ENCODE measurements around the gene INF2. TPM values are rescaled to one million over a fixed set of nuclear protein-coding genes. Genes with fewer than 3 reads are reported as not detected.

Gene INF2
- total RNA-seq, 3 donors from 2014 or later: 31.0 to 70.9 (median 51.5) TPM

DNA sequence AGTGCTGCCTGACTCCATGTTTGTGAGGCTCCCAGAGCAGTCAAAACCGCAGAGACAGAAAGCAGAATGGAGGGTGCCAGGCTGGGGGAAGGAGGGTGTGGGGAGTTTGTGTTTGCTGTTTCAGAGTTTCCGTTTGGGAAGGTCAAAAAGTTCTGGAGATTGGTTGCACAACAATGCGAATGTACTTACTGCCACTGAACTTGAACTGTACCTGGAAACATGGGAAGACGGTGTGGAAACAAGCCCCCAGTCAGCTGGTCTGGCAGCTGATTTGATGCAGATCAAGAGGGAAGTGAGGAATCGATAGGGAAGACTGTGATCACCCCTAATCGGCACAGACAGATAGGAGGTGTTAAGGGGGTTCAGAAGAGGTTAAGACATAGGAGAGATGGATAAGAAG lies 35.3 kb upstream of the INF2 start:
- Histone ChIP-seq H3K4me1 (no peaks in the 10 kb centered on the region), H3K27me3 (no peaks in the 10 kb centered on the region), H3K9me3 (no peaks in the 10 kb centered on the region), H3K4me3 (no peak overlapping the region), H3K27ac (no peak overlapping the region), H3K36me3 (no peaks in the 10 kb centered on the region)
- no peak for TF ChIP-seq POLR2A (IDR thresholded peaks at IDR 0.05)
- no peak for TF ChIP-seq POLR2AphosphoS5 (IDR thresholded peaks at IDR 0.05)
- TF ChIP-seq, protein P1, sequence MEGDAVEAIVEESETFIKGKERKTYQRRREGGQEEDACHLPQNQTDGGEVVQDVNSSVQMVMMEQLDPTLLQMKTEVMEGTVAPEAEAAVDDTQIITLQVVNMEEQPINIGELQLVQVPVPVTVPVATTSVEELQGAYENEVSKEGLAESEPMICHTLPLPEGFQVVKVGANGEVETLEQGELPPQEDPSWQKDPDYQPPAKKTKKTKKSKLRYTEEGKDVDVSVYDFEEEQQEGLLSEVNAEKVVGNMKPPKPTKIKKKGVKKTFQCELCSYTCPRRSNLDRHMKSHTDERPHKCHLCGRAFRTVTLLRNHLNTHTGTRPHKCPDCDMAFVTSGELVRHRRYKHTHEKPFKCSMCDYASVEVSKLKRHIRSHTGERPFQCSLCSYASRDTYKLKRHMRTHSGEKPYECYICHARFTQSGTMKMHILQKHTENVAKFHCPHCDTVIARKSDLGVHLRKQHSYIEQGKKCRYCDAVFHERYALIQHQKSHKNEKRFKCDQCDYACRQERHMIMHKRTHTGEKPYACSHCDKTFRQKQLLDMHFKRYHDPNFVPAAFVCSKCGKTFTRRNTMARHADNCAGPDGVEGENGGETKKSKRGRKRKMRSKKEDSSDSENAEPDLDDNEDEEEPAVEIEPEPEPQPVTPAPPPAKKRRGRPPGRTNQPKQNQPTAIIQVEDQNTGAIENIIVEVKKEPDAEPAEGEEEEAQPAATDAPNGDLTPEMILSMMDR (IDR thresholded peaks at IDR 0.05): no peak
- intact Hi-C loops (cut with DNase I; ENCODE audit: low total_unique reads): loop anchor here (10.0 kb wide), 1 partner anchor 51 kb away; no protein-coding TSS in a partner anchor
- no peak for DNase-seq (ENCODE audit: low spot score in 2 of 2)

DNA sequence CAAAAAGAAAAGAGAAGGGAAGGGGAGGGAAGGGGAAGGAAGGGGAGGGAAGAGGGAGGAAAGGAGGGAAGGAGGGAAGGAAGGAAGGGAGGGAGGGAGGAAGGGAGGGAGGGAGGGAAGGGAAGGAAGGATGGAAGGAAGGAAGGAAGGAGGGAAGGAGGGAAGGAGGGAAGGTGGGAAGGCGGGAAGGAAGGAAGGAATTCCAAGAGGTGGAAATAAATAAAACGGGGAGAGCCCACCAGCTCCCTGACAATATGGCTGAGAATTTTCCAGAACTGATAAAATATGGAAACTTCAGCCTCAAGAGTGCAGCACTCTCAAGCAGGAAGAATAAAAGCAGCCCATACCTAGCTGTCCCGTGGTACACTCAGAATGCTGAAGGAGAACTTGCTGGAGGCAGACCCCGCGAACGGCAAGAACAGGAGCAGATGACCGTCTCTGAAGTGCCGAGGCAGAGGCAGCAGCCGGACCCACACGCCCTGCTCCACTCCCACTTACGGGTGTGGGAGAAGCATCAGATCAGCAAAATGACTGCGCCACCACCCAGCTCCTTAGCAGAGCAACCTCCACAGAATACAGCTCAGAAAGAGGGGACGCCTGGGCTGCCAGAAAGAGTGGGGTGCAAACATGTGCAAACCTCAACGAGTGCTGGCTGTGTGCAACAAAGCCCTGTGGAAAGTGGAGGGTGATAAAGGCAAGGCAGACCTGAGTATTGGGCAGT lies 34.1 kb upstream of the INF2 start:
- Histone ChIP-seq H3K4me3 (no peak overlapping the region), H3K36me3 (no peaks in the 10 kb centered on the region), H3K9me3 (no peaks in the 10 kb centered on the region), H3K27ac (no peak overlapping the region), H3K27me3 (no peaks in the 10 kb centered on the region), H3K4me1 (no peaks in the 10 kb centered on the region)
- intact Hi-C loops (cut with DNase I; ENCODE audit: low total_unique reads): loop anchor here (10.0 kb wide), 1 partner anchor 50 kb away; no protein-coding TSS in a partner anchor
- TF ChIP-seq, protein P1 (IDR thresholded peaks at IDR 0.05): no peak
- no peak for TF ChIP-seq POLR2A (IDR thresholded peaks at IDR 0.05)
- no peak for TF ChIP-seq POLR2AphosphoS5 (IDR thresholded peaks at IDR 0.05)
- no peak for DNase-seq (ENCODE audit: low spot score in 2 of 2)

DNA sequence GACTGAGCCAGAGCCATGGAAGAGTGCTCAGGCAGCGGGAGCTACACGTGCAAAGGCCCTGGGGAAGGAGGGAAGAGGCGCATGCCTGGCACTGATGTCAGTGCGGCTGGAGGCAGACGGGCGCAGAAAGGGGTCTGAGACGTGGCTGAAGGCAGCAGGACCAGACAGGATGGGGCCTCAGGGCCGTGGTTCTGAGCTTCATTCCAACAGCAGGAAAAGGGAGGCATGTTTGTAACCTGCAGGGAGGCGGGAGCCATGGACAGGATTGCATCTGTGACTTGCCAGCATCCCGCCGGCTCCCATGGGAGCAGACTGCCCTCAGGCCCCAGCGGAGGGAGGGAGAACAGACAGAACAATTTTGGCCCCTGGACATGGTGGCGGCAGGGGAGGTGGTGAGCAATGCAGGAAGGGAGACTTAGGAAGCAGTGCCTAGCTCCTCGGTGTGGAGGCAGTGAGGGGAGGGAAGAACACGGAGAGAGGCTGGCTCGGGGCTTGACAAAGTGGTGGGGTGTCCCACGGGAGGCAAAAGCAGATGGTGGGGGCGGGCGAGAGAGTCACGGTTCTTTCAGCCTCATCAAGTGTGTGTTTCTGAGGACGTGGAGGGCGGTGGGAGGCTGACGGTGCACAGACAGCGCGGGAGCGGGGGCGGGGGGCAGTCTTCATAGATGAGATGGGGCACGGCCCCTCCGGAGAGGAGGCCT lies 33.3 kb upstream of the INF2 start:
- no peaks in the 10 kb centered on the region for H3K9me3 ChIP-seq
- DNase-seq (ENCODE audit: low spot score in 2 of 2): no peak
- intact Hi-C loops (cut with DNase I; ENCODE audit: low total_unique reads): loop anchor here (10.0 kb wide), 1 partner anchor 49 kb away; no protein-coding TSS in a partner anchor

DNA sequence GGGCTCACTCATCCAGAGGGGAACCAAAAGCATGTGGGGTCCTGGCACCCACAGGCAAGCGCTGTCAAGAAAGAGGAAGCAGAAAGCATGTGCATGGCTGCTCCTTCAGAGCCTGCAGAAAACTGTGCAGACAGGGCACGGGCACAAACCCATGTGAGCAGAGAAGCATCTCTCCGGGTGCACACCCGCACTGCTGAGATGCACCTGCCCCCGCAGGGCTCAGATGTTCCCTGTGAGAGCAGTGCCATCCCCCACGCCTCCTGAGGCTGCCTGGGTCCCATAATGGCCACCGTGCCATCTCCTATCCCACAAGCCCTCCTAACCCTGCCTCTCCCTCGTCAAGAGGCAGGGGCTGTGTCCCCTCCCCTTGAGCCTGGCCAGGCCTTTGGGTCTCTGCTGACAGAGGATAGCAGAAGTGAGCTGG lies 32.3 kb upstream of the INF2 start:
- H3K4me3 ChIP-seq: no peak overlapping the region
- H3K27ac ChIP-seq: no peak overlapping the region
- no peaks in the 10 kb centered on the region for H3K9me3 ChIP-seq
- H3K4me1 ChIP-seq: no peaks in the 10 kb centered on the region
- intact Hi-C loops (cut with DNase I; ENCODE audit: low total_unique reads): loop anchor here (10.0 kb wide), 1 partner anchor 48 kb away; no protein-coding TSS in a partner anchor
- H3K36me3 ChIP-seq: no peaks in the 10 kb centered on the region
- no peak for DNase-seq (ENCODE audit: low spot score in 2 of 2)
- TF ChIP-seq POLR2A (IDR thresholded peaks at IDR 0.05) (no peak), POLR2AphosphoS5 (IDR thresholded peaks at IDR 0.05) (no peak)
- TF ChIP-seq, protein P1 (IDR thresholded peaks at IDR 0.05): no peak
- no peaks in the 10 kb centered on the region for H3K27me3 ChIP-seq

More for the DNA sequence above, 33.3 kb upstream of the INF2 start:
- H3K4me1 ChIP-seq: no peaks in the 10 kb centered on the region
- H3K36me3 ChIP-seq: no peaks in the 10 kb centered on the region
- no peak overlapping the region for H3K27ac ChIP-seq
- H3K4me3 ChIP-seq: no peak overlapping the region
- no peak for TF ChIP-seq POLR2AphosphoS5 (IDR thresholded peaks at IDR 0.05)
- TF ChIP-seq, protein P1 (IDR thresholded peaks at IDR 0.05): no peak
- no peak for TF ChIP-seq POLR2A (IDR thresholded peaks at IDR 0.05)
- no peaks in the 10 kb centered on the region for H3K27me3 ChIP-seq
